Liver (tissue), 9 donors: Measurements from ENCODE around the gene POLG. TPM values are rescaled to one million over a fixed set of nuclear protein-coding genes. Genes with fewer than 3 reads are reported as not detected.

Experiments used
- DNase-seq: peaks from one replicate; pipeline ENCODE4 v3.0.0-alpha.2; 2017; ENCODE audit warnings: low spot score
- H3K27ac ChIP-seq, 2 donors: one replicate each; pipeline ENCODE4 v1.7.0; 2013; ENCODE audit warnings: inconsistent platforms in 2 of 2, low read length in 2 of 2, control low read depth in 1 of 2, low read depth in 1 of 2, mild to moderate bottlenecking in 1 of 2
- H3K27me3 ChIP-seq, 4 donors: one replicate each; pipeline versions ENCODE4 v1.6.1 to v1.7.0; 2013; ENCODE audit warnings: low read length in 3 of 4, inconsistent platforms in 1 of 4, mild to moderate bottlenecking in 1 of 4, moderate library complexity in 1 of 4; ENCODE audit not compliant: control insufficient read depth in 4 of 4, insufficient read depth in 4 of 4
- H3K36me3 ChIP-seq, 4 donors: one replicate each; pipeline versions ENCODE4 v1.6.1 to v1.7.0; 2013; ENCODE audit warnings: low read length in 3 of 4, mild to moderate bottlenecking in 3 of 4, low read depth in 1 of 4, moderate library complexity in 1 of 4; ENCODE audit not compliant: control insufficient read depth in 4 of 4, insufficient read depth in 3 of 4
- H3K4me1 ChIP-seq, 4 donors: one replicate each; pipeline versions ENCODE4 v1.6.1 to v1.7.0; 2013; ENCODE audit warnings: low read length in 3 of 4, mild to moderate bottlenecking in 3 of 4, moderate library complexity in 1 of 4; ENCODE audit not compliant: control insufficient read depth in 4 of 4, insufficient read depth in 4 of 4
- H3K4me3 ChIP-seq, 3 donors: one replicate each; pipeline versions ENCODE4 v1.6.1 to v1.7.0; 2013; ENCODE audit warnings: low read length in 3 of 3, control low read depth in 1 of 3, low read depth in 1 of 3, mild to moderate bottlenecking in 1 of 3
- H3K9ac ChIP-seq, 2 donors: one replicate each; pipeline ENCODE4 v1.7.0; 2013; ENCODE audit warnings: low read length in 2 of 2, mild to moderate bottlenecking in 2 of 2, moderate library complexity in 2 of 2, control low read depth in 1 of 2, low read depth in 1 of 2
- H3K9me3 ChIP-seq, 4 donors: one replicate each; pipeline versions ENCODE4 v1.6.1 to v1.7.0; 2013; ENCODE audit warnings: low read length in 3 of 4; ENCODE audit not compliant: control insufficient read depth in 4 of 4
- ATF3 ChIP-seq: IDR thresholded peaks from 2 replicates; pipeline ENCODE4 v1.6.1; 2016; ENCODE audit warnings: antibody characterized with exemption
- CTCF ChIP-seq: fragments of 150-350 bp; IDR thresholded peaks from 2 replicates; pipeline ENCODE4 v1.5.1; 2017; ENCODE audit warnings: improper control_type of control experiment, low read depth, low read length; ENCODE audit not compliant: missing input control
- EGR1 ChIP-seq, 2 donors: IDR thresholded peaks; 2 replicates each; pipeline ENCODE4 v1.6.1; 2016 to 2018; ENCODE audit warnings: antibody characterized with exemption in 2 of 2, low read depth in 2 of 2
- FOXA1 ChIP-seq: IDR thresholded peaks from 2 replicates; pipeline ENCODE4 v1.6.1; 2016; ENCODE audit warnings: antibody characterized with exemption
- FOXA2 ChIP-seq: IDR thresholded peaks from 2 replicates; pipeline ENCODE4 v1.6.1; 2016; ENCODE audit warnings: antibody characterized with exemption
- GABPA ChIP-seq, 2 donors: IDR thresholded peaks in 1 of 2; conservative IDR thresholded peaks in 1 of 2; 2 replicates each; pipeline ENCODE4 v1.6.1; 2016; ENCODE audit warnings: antibody characterized with exemption in 2 of 2, mild to moderate bottlenecking in 1 of 2, moderate library complexity in 1 of 2
- HNF4A ChIP-seq, 2 donors: conservative IDR thresholded peaks; 2 replicates each; pipeline ENCODE4 v1.6.1; 2016; ENCODE audit warnings: antibody characterized with exemption in 2 of 2, mild to moderate bottlenecking in 2 of 2
- HNF4G ChIP-seq: IDR thresholded peaks from 2 replicates; pipeline ENCODE4 v1.6.1; 2016; ENCODE audit warnings: antibody characterized with exemption
- JUND ChIP-seq, 2 donors: IDR thresholded peaks; 2 replicates each; pipeline ENCODE4 v1.6.1; 2016; ENCODE audit warnings: antibody characterized with exemption in 2 of 2
- MAX ChIP-seq: IDR thresholded peaks from 2 replicates; pipeline ENCODE4 v1.6.1; 2016; ENCODE audit warnings: antibody characterized with exemption
- NR2F2 ChIP-seq: IDR thresholded peaks from 2 replicates; pipeline ENCODE4 v1.6.1; 2016; ENCODE audit warnings: antibody characterized with exemption
- RAD21 ChIP-seq, 2 donors: IDR thresholded peaks; 2 replicates each; pipeline ENCODE4 v1.6.1; 2016; ENCODE audit warnings: antibody characterized with exemption in 2 of 2, mild to moderate bottlenecking in 2 of 2
- REST ChIP-seq: IDR thresholded peaks from 2 replicates; pipeline ENCODE4 v1.6.1; 2016; ENCODE audit warnings: antibody characterized with exemption, mild to moderate bottlenecking
- RXRA ChIP-seq, 2 donors: IDR thresholded peaks; 2 replicates each; pipeline ENCODE4 v1.6.1; 2017 to 2018; ENCODE audit warnings: antibody characterized with exemption in 2 of 2, mild to moderate bottlenecking in 1 of 2
- SP1 ChIP-seq: IDR thresholded peaks from 2 replicates; pipeline ENCODE4 v1.6.1; 2018; ENCODE audit warnings: antibody characterized with exemption, mild to moderate bottlenecking
- TAF1 ChIP-seq: conservative IDR thresholded peaks from 2 replicates; pipeline ENCODE4 v1.6.1; 2016; ENCODE audit warnings: antibody characterized with exemption, mild to moderate bottlenecking
- ZBTB33 ChIP-seq: IDR thresholded peaks from 2 replicates; pipeline ENCODE4 v1.6.1; 2016; ENCODE audit warnings: antibody characterized with exemption
- WGBS: extraction: QIAGEN DNeasy Blood & Tissue Kit; methylation state at CpG from one replicate; pipeline ENCODE4 v1.1.7; 2013; 5-methylcytosine and 5-hydroxymethylcytosine counted together
- polyA plus RNA-seq, 2 donors: library from polyadenylated mRNA; stranded (reverse) in 1 of 2; unstranded in 1 of 2; fragments of 200-250 nt in 1 of 2; fragments of >200 nt in 1 of 2; fragmentation: Nextera tagmentation in 1 of 2; extraction: Ambion mirVana in 1 of 2; gene quantifications; one replicate each; pipeline versions ENCODE4 v1.2.1 to v1.2.3, GENCODE V29; 2013 to 2015
- total RNA-seq, 2 donors: library from RNA; depleted of rRNA; stranded (reverse); fragments of >200 nt; gene quantifications; one replicate each; pipeline ENCODE4 v1.2.3, GENCODE V29; 2014
- donor health status: healthy.
- donor health status: healthy.
- donor health status: healthy.
- donor health status: healthy.
- donor health status: healthy.

The POLG gene
- total and polyA plus RNA-seq, 4 donors: 15.2 to 53.1 (median 31.4) TPM

- Histone ChIP-seq H3K27me3 (peaks cover 16 to 42% (median 30%) of the 10 kb centered on the region in 4 donors), H3K27ac (no peak overlapping the region), H3K9me3 (no peaks in the 10 kb centered on the region), H3K4me3 (no peak overlapping the region), H3K9ac (no peak overlapping the region), H3K4me1 (peaks cover 3 to 21% (median 11%) of the 10 kb centered on the region in 4 donors), H3K36me3 (no peaks in the 10 kb centered on the region)
- TF ChIP-seq FOXA2 (no peak), MAX (no peak), JUND (IDR thresholded peaks at IDR 0.05) (no peak), RXRA (IDR thresholded peaks at IDR 0.05) (no peak), ATF3 (no peak), GABPA (IDR thresholded peaks at IDR 0.05 in 1 of 2, conservative IDR thresholded peaks at IDR 0.05 in 1 of 2) (no peak), REST (no peak), HNF4G (no peak), TAF1 (no peak), ZBTB33 (no peak), FOXA1 (no peak), CTCF (no peak), EGR1 (IDR thresholded peaks at IDR 0.05; ENCODE audit: low read depth in 2 of 2) (no peak), NR2F2 (no peak), RAD21 (IDR thresholded peaks at IDR 0.05) (no peak), HNF4A (conservative IDR thresholded peaks at IDR 0.05) (no peak), SP1 (no peak)
- no peak for DNase-seq
- 17% methylated on average over 3 of the region's 3 CpGs for WGBS
Observed at GRCh38 chr15:89369341-89369947, 34.8 kb upstream of the POLG start.
